Stimulated activated CD4-positive, alpha-beta T cell treated with anti-CD3 and anti-CD28 coated beads, Interleukin-12 subunit alpha, Interleukin-12 subunit beta, amount 100 ng/mL, for 4 hours (primary cell): ENCODE measurements around the gene GTSF1L.
"Not testable (repeated sequence)": the region's sequence is repeated elsewhere in the genome, so short reads cannot be mapped to it uniquely, and the experiment has no call there.

ENCODE experiments used
- DNase-seq: peaks from one replicate; pipeline ENCODE4 v3.0.0-alpha.2; 2020

Gene GTSF1L

GRCh38 chr20:43726811-43727338 is at the start of gene GTSF1L:
TSS of gene GTSF1L (minus strand) at chr20:43727002. CDS start at chr20:43726694, 308 bp downstream.
- no peak for DNase-seq

- no peak for DNase-seq
Measured at GRCh38 chr20:43774754-43775153, 48.0 kb upstream of the GTSF1L start.

GRCh38 chr20:43771503-43772190 is 44.8 kb upstream of the GTSF1L start:
- no peak for DNase-seq

DNA sequence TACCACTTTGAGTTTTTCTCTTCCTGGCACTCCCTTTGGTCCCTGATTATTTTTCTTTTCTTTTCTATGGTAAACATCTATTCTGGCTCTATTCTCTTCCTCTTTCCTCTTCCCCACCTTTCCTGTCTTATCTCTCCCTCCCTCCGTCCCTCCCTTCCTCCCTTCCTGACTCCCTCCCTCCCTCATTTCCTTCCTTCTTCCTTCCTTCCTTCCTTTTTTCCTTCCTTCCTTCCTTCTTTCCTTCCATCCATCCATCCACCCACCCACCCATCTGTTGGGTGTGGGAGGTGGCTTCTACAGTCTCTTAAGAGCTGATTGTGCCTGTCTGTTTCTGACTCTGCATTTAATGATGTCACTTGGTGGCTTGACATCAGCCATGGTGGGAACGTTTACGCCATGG is 43.5 kb upstream of the GTSF1L start:
- no peak for DNase-seq

DNA sequence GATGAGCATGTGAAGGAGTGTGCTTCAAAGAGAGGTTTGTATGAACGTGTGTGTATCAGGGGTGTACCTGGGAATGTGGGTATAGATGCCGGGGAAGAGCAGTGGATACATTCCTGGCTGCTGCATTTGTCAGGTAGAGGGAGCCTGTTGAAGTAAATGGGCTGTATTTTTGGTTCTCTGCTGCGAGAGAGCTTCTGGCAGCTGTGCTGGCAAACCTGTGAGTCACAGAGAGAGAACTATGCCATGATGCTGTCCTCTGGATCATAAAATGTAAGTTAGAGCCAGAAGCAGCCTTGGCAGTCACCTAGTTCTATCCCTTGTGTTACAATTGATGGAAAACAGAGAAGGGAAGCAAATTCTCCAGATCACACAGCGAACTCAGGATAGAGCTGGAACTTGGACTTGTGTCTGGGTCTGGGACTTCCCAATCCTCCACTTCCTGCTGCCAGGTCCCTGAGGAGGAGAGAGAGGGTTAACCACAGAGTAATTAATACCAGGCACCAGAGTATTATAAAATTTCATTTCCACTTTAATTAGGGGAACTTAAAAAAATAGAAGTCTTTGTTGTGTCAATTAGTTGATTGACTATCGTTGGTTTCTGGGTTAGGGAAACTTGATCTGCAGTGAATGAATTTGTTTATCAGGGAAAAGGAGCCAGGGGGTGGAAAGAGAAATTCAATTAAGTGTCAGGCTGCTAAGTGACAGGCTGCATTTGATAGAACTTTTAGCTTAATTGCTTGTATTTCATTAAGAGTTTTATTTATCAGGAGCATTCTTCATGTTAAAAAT is 41.1 kb upstream of the GTSF1L start:
- no peak for DNase-seq

DNA sequence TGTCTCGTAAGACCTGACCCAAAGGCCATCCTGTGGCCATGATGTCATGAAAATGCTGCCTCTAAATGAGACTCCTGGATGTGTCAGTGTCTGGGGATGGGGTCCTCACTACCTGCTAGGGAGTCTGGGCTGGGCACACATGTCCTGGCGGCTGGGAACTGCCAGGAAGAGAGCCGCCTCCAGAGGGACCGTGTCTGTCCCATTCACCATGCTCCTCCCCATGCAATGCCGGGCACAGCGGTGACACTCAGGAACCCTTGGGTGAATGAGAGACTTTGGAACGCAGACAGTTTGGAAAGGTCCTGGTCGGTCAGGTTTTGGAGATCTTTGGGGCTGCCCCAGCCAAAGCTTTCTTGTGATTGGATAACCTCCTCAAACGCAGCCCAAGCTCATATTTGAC is 40.1 kb upstream of the GTSF1L start:
- no peak for DNase-seq

- DNase-seq: no peak
Measured at GRCh38 chr20:43766385-43766784, 39.6 kb upstream of the GTSF1L start.

DNA sequence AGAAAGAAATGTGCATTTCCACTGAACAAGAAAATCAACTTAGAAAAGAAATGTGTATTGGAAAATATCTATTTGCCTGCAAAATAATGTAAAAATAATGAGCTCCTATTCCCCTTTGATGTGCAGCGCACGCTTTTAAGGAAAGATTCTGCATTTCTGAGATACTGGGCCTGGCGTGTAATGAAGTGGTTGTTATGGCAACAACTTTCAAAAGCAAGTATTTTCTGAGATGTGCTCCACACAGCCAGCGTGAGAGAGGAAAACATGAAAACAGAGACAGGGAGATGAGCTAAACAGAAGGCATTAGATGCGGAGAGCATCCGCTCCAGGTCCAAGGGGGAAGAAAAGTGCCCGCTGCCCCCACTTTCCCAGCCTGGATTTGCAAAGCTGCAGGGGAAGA is 39.1 kb upstream of the GTSF1L start:
- no peak for DNase-seq

GRCh38 chr20:43762911-43763310 is 36.1 kb upstream of the GTSF1L start:
- no peak for DNase-seq

GRCh38 chr20:43761386-43762340 is 34.9 kb upstream of the GTSF1L start:
- DNase-seq: no peak

DNA sequence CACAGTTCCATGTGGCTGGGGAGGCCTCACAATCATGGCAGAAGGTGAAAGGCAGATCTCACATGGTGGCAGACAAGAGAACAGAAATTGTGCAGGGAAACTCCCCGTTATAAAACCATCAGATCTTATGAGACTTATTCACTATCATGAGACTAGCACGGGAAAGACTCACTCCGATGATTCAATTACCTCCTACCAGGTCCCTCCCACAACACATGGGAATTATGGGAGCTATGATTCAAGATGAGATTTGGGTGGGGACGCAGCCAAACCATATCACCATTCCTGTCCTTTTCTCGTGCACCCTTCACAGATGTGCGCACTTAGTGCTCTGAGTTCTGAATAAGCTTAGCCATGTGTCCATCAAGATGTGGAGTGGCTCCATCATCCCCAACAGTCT is 31.1 kb upstream of the GTSF1L start:
- DNase-seq: not testable (repeated sequence)

DNA sequence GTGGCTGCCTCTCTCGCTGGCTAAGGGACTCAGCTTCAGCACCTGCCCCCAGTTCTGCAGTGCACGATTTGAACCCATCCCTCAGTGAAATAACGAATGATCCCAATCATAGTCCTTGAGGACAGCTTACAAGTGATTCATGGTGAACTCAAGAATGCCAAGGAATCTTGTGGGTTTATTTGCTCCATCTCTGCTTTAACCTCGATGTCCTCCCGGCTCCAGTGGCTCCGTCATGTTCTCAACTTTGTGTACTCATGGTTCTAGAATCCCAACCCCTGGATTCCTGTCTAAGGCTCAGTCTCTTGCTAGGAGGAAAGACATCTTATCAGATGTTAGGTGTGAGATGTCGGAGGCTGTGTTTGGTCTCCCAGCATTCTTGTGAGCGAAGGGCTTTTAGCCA is 29.0 kb upstream of the GTSF1L start:
- no peak for DNase-seq

DNA sequence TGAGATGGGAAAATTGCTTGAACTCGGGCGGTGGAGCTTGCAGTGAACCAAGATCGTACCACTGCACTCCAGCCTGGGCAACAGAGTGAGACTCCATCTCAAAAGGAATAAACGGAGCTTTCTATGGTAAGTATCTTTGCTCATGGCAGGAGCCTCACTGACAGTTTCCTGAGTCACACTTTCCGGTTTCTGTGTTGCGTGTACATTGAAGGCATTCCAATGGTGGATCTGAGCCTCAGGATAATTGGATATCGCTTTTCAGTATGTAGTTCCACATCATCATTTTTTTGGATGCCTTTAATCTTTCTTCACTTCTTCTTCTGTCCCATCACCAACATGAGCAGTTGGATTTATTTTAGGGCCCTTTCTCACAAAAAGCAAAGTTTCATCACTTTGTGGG is 28.6 kb upstream of the GTSF1L start:
- no peak for DNase-seq

- no peak for DNase-seq
Measured at GRCh38 chr20:43752561-43753301, 25.9 kb upstream of the GTSF1L start.

GRCh38 chr20:43752051-43752360 is 25.2 kb upstream of the GTSF1L start:
- no peak for DNase-seq

DNA sequence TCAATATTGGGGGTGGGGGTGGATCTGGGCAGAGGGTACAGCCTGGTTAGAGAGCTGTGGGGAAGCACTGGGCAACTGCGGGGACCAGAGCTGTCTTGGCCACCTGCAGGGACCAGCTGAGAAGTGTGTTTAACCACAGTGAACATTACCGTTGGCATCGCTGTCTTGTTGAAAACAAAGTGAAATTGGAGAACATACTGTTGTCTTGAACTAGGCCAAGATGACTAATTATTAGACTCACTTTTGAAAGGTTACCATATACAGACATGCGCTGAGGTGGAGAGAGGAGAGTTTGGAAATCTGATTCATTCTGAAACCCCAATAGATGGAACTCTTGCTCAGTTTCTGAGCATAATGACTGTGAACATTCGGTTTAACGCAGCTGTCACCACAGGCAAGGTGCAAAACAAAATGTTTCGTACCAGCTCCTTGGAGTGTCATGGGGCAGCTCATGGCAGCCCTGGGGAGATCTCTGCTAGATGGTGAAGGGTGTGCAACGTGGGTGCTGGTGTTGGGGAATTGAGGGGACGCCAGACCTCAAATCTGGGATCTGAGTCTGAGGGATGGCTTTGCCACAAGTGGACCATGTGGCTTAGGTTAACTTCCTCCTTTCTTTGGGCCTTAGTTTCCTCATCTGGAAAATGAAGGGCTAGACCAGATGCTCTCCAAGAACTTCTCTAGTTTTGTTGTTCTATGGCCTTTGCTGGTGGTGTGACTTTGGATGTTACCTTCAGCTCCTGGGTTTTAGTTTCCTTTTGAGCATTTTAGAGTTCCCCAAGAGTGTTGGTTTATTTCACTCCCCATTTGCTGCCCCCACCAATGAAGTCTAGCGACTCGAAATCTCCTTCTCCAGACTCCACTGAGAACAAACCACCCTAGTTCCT is 24.6 kb upstream of the GTSF1L start:
- DNase-seq: peak; percentile 46

GRCh38 chr20:43750774-43751166 is 24.0 kb upstream of the GTSF1L start:
- DNase-seq: no peak

DNA sequence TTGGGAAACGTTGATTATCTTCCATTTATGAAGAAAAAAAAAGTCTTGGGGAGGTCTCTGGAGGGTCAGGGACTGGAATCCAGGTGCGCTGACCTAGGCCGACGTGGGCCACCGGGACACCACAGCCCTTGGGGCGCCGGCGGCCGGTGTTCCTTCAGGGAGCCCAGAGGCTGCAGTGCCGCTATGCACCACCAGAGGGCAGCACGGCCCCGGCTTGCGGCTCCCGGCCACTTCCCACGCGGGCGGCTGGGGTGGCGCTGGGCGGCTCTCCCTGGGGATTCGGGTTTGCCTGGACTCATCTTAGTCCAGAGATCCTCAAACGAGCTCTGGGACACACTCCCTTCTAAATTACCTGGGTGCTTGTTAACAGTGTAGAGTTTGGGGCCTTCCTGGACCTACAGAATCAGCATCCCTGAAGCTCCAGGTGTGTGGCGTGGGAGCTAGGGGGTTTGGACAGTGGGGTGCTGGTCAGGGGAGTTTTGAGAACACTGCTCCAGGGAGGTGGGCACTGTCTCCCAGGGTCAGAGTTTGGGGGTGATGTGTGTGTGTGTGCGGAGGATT is 23.0 kb upstream of the GTSF1L start:
- DNase-seq: peak; percentile 90

GRCh38 chr20:43748274-43748673 is 21.5 kb upstream of the GTSF1L start:
- DNase-seq: no peak

DNA sequence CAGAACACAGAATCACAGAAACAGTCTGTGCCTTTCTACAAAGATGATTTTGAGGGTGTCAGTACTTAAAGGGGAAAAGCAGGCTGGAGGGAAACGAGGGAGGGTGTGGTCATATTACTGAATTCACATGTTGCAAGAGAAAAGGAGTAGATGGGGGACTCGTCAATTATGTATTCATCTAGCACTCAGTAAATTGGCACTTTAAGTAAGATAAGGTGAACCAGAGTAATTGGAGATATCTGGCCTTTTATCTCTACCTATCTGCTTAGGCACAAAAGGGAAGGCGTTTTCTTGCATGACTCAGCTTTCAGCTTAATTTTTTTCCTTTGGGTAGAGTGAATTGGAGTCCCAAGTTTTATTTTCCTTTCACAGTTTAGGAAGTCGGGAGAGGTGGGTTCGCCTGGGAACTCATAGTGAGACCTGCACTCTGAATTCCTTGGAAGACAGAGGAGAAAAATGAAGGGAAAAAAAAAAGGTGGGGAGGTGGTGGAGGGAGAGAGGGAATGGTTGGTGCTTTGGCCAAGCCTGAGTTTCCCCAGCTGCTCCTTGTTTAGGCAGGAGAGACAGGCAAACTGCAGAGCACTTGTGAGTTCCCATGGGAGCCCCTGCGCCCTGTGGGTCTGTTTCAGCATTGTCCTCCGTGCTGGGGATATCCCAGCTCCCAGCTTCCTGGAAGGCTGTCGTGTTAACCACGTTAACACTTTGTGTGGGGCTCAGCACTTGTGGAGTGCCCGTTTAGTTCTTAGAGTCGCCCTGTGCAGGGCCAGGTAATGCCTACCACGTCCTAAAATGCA is 19.7 kb upstream of the GTSF1L start:
- no peak for DNase-seq
